Cardiac muscle cell (in vitro differentiated cells and primary cell): ENCODE data around the gene UBE2D1. TPM values are rescaled to one million over a fixed set of nuclear protein-coding genes. Genes with fewer than 3 reads are reported as not detected.
A peak's percentile ranks its signal among the peaks of the same experiment; 100 is the strongest.

Source experiments
- DNase-seq, 2 donors: peaks; one replicate each; pipeline versions ENCODE4 v3.0.0 to v3.0.0-alpha.2; 2010 to 2017; ENCODE audit warnings: low read depth in 1 of 2, low spot score in 1 of 2
- H3K27ac ChIP-seq: fragments of 200-600 bp; sonication (generic); 2 replicates; pipeline ENCODE4 v1.5.1; 2016
- H3K27me3 ChIP-seq: fragments of 200-600 bp; sonication (generic); 2 replicates; pipeline ENCODE4 v1.6.0; 2016; ENCODE audit warnings: control low read depth
- H3K36me3 ChIP-seq: fragments of 200-600 bp; sonication (generic); 2 replicates; pipeline ENCODE4 v1.5.1; 2016; ENCODE audit warnings: control low read depth
- H3K4me1 ChIP-seq: fragments of 200-600 bp; sonication (generic); 2 replicates; pipeline ENCODE4 v1.8.1; 2017; ENCODE audit warnings: low read depth, mild to moderate bottlenecking, mixed run types
- H3K4me3 ChIP-seq: fragments of 200-600 bp; sonication (generic); 2 replicates; pipeline ENCODE4 v1.5.1; 2016; ENCODE audit warnings: mild to moderate bottlenecking
- H3K9me3 ChIP-seq: fragments of 200-600 bp; sonication (generic); 2 replicates; pipeline ENCODE4 v1.5.1; 2017; ENCODE audit warnings: low read depth, mild to moderate bottlenecking, control low read depth
- CTCF ChIP-seq: IDR thresholded peaks from 2 replicates; pipeline ENCODE4 v1.5.1; 2012; ENCODE audit warnings: low read depth, mild to moderate bottlenecking, low read length
- polyA plus RNA-seq: library from polyadenylated mRNA; unstranded; fragments of >200 nt; fragmentation: Nextera tagmentation; extraction: Ambion mirVana; gene quantifications from 2 replicates; pipeline ENCODE4 v1.2.1, GENCODE V29; 2016
- total RNA-seq: library from RNA; depleted of rRNA; stranded (reverse); fragments of >200 nt; gene quantifications from 2 replicates; pipeline ENCODE4 v1.2.3, GENCODE V29; 2016

UBE2D1 gene
- total and polyA plus RNA-seq, 2 experiments from 2014 or later, result 12.6 to 27.4 TPM

- Histone ChIP-seq H3K27me3 (no peaks in the 10 kb centered on the region), H3K36me3 (no peaks in the 10 kb centered on the region), H3K4me1 (no peaks in the 10 kb centered on the region), H3K27ac (no peak overlapping the region), H3K9me3 (no peaks in the 10 kb centered on the region), H3K4me3 (no peak overlapping the region)
- TF ChIP-seq CTCF, result no peak
- DNase-seq, result no peak
Observed at GRCh38 chr10:58302254-58302653, 32.6 kb upstream of the UBE2D1 start.

GRCh38 chr10:58304099-58304633 is 30.6 kb upstream of the UBE2D1 start:
- Histone ChIP-seq H3K4me3 (no peak overlapping the region), H3K27ac (no peak overlapping the region), H3K27me3 (no peaks in the 10 kb centered on the region), H3K9me3 (no peaks in the 10 kb centered on the region), H3K36me3 (no peaks in the 10 kb centered on the region), H3K4me1 (no peaks in the 10 kb centered on the region)
- no peak for DNase-seq
- TF ChIP-seq CTCF, result no peak

- no peak overlapping the region for H3K27ac ChIP-seq
- no peak for DNase-seq
Observed at GRCh38 chr10:58305821-58306220, 29.0 kb upstream of the UBE2D1 start.

GRCh38 chr10:58307676-58308075 is 27.1 kb upstream of the UBE2D1 start:
- no peak for TF ChIP-seq CTCF
- no peaks in the 10 kb centered on the region for H3K4me1 ChIP-seq
- H3K27me3 ChIP-seq, result no peaks in the 10 kb centered on the region
- no peak overlapping the region for H3K4me3 ChIP-seq
- DNase-seq, result no peak
- no peaks in the 10 kb centered on the region for H3K36me3 ChIP-seq
- H3K9me3 ChIP-seq, result no peaks in the 10 kb centered on the region
- no peak overlapping the region for H3K27ac ChIP-seq

More at GRCh38 chr10:58305821-58306220, 29.0 kb upstream of the UBE2D1 start:
- Histone ChIP-seq H3K9me3 (no peaks in the 10 kb centered on the region), H3K4me1 (no peaks in the 10 kb centered on the region), H3K4me3 (no peak overlapping the region), H3K36me3 (no peaks in the 10 kb centered on the region), H3K27me3 (no peaks in the 10 kb centered on the region)
- no peak for TF ChIP-seq CTCF

- TF ChIP-seq CTCF, result no peak
- Histone ChIP-seq H3K27ac (no peak overlapping the region), H3K4me1 (no peaks in the 10 kb centered on the region), H3K9me3 (no peaks in the 10 kb centered on the region), H3K36me3 (no peaks in the 10 kb centered on the region), H3K4me3 (no peak overlapping the region), H3K27me3 (no peaks in the 10 kb centered on the region)
- peak in 1 of 2 donors; percentile 14 for DNase-seq
Observed at GRCh38 chr10:58311026-58311425, 23.8 kb upstream of the UBE2D1 start.

- Histone ChIP-seq H3K27me3 (no peaks in the 10 kb centered on the region), H3K9me3 (no peaks in the 10 kb centered on the region), H3K4me1 (no peaks in the 10 kb centered on the region), H3K27ac (no peak overlapping the region), H3K4me3 (no peak overlapping the region), H3K36me3 (no peaks in the 10 kb centered on the region)
- TF ChIP-seq CTCF, result no peak
- no peak for DNase-seq
Observed at GRCh38 chr10:58316874-58317273, 17.9 kb upstream of the UBE2D1 start.
